Measurements from ENCODE around the gene ELF3. TPM values are rescaled to one million over a fixed set of nuclear protein-coding genes. Genes with fewer than 3 reads are reported as not detected.

ELF3 gene
- total RNA-seq, 6 donors from 2014 or later = 82.8 to 261 (median 137) TPM

DNA sequence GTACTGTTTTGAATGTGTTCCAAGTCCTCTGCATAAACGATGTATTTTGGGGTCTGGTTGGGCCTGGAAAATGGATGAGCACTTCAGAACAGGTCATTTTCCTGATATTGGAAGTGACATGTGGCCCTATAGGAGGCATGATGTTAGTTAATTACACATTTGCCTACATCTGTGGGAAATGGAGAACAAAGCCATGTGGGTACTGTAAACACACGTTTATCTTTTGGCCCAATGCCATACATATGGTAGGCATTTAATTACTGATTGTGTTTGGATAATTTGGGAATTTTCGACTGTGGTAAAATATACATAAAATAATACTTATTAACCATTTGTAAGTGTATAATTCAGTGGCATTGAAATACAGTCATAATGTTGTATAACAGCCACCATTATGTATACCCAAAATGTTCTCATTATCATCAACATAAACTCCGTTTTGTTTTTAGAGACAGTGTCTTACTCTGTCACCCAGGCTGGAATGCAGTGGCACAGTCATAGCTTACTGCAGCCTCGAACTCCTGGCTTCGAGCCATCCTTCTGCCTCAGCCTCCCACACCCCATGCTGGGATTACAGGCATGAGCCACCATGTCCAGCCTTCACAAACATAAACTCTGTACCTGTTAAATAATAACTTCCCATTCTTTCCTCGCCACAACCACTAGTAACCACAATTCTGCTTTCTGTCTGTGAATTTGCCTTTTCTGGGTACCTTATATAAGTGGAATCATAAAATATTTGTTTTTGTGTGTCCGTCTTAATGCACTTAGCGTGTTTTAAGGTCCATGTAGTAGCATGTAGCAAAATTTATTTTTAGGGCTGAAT lies 39.8 kb upstream of the ELF3 start:
- H3K4me1 ChIP-seq = peaks cover 0 to 7% (median 2%) of the 10 kb centered on the region in 4 donors
- H3K27ac ChIP-seq = no peak overlapping the region
- no peak for TF ChIP-seq CTCF (IDR thresholded peaks at IDR 0.05)
- no peak for TF ChIP-seq EP300 (IDR thresholded peaks at IDR 0.05)
- no peak for TF ChIP-seq POLR2AphosphoS5 (IDR thresholded peaks at IDR 0.05)
- no peak for TF ChIP-seq POLR2A (IDR thresholded peaks at IDR 0.05)
- H3K36me3 ChIP-seq = peaks cover 14 to 54% (median 36%) of the 10 kb centered on the region in 4 donors
- H3K27me3 ChIP-seq = no peaks in the 10 kb centered on the region
- DNase-seq (no peak), ATAC-seq (ENCODE audit: low FRiP score in 2 of 2) (no peak)
- H3K9me3 ChIP-seq = no peaks in the 10 kb centered on the region
- 60 to 61% methylated on average over 9 of the region's 9 CpGs for WGBS, 2 donors
- no peak overlapping the region for H3K4me3 ChIP-seq

GRCh38 chr1:201982082-201982622 lies 28.2 kb upstream of the ELF3 start:
- WGBS, 2 donors = 20 to 40% methylated on average over 7 to 8 of the region's 31 CpGs

DNA sequence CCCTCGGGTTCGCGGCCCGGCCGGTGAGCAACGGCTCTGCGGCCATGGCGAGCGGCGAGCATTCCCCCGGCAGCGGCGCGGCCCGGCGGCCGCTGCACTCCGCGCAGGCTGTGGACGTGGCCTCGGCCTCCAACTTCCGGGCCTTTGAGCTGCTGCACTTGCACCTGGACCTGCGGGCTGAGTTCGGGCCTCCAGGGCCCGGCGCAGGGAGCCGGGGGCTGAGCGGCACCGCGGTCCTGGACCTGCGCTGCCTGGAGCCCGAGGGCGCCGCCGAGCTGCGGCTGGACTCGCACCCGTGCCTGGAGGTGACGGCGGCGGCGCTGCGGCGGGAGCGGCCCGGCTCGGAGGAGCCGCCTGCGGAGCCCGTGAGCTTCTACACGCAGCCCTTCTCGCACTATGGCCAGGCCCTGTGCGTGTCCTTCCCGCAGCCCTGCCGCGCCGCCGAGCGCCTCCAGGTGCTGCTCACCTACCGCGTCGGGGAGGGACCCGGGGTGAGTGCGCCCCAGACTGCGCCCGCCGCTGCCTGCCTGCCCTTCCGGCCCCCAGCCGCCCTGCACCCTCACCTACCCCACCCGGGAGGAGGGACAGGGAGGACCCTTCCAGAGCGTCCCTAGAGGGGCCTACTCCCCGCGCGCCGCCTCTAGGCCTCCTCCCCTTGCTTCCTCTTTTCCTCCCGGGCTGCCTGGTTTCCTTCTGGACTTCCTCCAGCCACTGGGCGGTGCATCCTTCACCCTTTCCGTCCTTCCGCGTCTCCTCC lies 27.6 kb upstream of the ELF3 start, which contains the start of gene RNPEP:
RNPEP (plus strand) TSS at position 26 of the 757 bp plus-strand sequence; CDS start at position 45, 19 bp downstream.
- Histone ChIP-seq H3K27ac (peak within 1 kb of the TSS; percentile 91 to 97 (median 94)), H3K4me3 (peak within 1 kb of the TSS; percentile 54 to 100 (median 92)), H3K4me1 (peaks cover 3 to 21% (median 13%) of the 10 kb centered on the region in 4 donors), H3K36me3 (no peaks in the 10 kb centered on the region), H3K27me3 (no peaks in the 10 kb centered on the region), H3K9me3 (no peaks in the 10 kb centered on the region)
- DNase-seq (peak; percentile 83 to 94), ATAC-seq (ENCODE audit: low FRiP score in 2 of 2) (peak; percentile 94 to 96)
- WGBS, 2 donors = 0 to 1% methylated on average over 11 to 22 of the region's 80 CpGs
- TF ChIP-seq CTCF (IDR thresholded peaks at IDR 0.05) (peak in 5 of 6 experiments; percentile 14 to 72 (median 52)), POLR2A (IDR thresholded peaks at IDR 0.05) (peak in 2 of 4 donors; percentile 77 to 82), POLR2AphosphoS5 (IDR thresholded peaks at IDR 0.05) (peak; percentile 63 to 64), EP300 (IDR thresholded peaks at IDR 0.05) (no peak)

More at GRCh38 chr1:201982082-201982622, 28.2 kb upstream of the ELF3 start:
- H3K27me3 ChIP-seq = no peaks in the 10 kb centered on the region
- peak overlapping the region in 3 of 4 donors; percentile 84 to 100 (median 99) for H3K4me3 ChIP-seq
- peak overlapping the region; percentile 91 to 97 (median 94) for H3K27ac ChIP-seq
- DNase-seq (peak; percentile 82 to 98), ATAC-seq (ENCODE audit: low FRiP score in 2 of 2) (peak in 1 of 2 donors; percentile 84)
- no peaks in the 10 kb centered on the region for H3K9me3 ChIP-seq
- H3K4me1 ChIP-seq = peaks cover 3 to 21% (median 13%) of the 10 kb centered on the region in 4 donors
- TF ChIP-seq POLR2A (IDR thresholded peaks at IDR 0.05) (no peak), CTCF (IDR thresholded peaks at IDR 0.05) (no peak), EP300 (IDR thresholded peaks at IDR 0.05) (no peak), POLR2AphosphoS5 (IDR thresholded peaks at IDR 0.05) (no peak)
- H3K36me3 ChIP-seq = no peaks in the 10 kb centered on the region

DNA sequence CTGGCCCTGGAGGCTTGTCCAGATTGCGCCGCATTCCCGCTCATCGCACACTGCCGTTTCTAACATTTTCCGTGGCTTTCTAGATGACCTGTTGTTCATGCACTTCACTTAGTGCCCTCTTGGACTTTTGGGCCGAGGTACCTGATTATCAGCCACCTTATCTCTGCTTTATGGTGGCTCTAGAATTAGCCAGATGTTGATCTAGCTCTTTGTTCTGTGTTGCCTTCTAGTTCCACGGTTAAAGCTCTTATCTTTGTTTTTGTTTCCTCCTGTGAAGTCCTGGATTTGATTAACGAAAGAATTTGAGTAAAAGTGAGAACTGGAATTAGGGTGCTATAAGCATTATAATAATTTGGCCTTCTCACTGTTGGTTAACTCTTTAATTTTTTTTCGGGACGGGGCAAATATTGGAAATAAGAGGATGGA lies 27.0 kb upstream of the ELF3 start:
- peak in 1 of 6 experiments; percentile 8 for TF ChIP-seq CTCF (IDR thresholded peaks at IDR 0.05)
- no peak for TF ChIP-seq POLR2A (IDR thresholded peaks at IDR 0.05)
- Histone ChIP-seq H3K9me3 (no peaks in the 10 kb centered on the region), H3K4me1 (peaks cover 3 to 21% (median 13%) of the 10 kb centered on the region in 4 donors), H3K27me3 (no peaks in the 10 kb centered on the region), H3K4me3 (peak overlapping the region; percentile 54 to 100 (median 92)), H3K36me3 (peaks cover 0 to under 1% (median 0%) of the 10 kb centered on the region in 4 donors), H3K27ac (peak overlapping the region; percentile 91 to 97 (median 94))
- no peak for DNase-seq
- ATAC-seq (ENCODE audit: low FRiP score in 2 of 2) = no peak
- WGBS, 2 donors = 11 to 12% methylated on average over 11 of the region's 11 CpGs
